HG03066 (cell line): ENCODE measurements around the gene CCDC74A.
"Not testable (repeated sequence)": the region's sequence is repeated elsewhere in the genome, so short reads cannot be mapped to it uniquely, and the experiment has no call there.

Experiments
- ATAC-seq: cut with Tn5 transposase; IDR thresholded peaks from one replicate; pipeline ENCODE4 v1.9.1; 2021; ENCODE audit warnings: low read depth; ENCODE audit not compliant: unreplicated experiment

The CCDC74A gene

DNA sequence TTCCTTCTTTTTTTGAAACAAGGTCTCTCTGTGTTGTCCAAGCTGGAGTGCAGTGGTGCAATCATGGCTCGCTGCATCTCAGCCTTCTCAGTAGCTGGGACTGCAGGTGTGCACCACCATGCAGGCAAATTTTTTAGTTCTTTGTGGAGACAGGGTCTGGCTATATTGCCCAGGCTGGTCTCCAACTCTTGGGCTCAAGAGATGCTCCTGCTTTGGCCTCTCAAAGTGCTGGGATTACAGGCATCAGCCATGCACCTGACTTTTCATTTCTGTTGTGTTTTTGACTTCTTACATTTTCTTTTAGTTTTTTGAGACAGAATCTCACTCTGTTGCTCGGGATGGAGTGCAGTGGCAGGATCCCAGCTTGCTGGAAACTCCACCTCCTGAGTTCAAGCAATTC is 2.4 kb upstream of the CCDC74A start:
- ATAC-seq, result not testable (repeated sequence)

DNA sequence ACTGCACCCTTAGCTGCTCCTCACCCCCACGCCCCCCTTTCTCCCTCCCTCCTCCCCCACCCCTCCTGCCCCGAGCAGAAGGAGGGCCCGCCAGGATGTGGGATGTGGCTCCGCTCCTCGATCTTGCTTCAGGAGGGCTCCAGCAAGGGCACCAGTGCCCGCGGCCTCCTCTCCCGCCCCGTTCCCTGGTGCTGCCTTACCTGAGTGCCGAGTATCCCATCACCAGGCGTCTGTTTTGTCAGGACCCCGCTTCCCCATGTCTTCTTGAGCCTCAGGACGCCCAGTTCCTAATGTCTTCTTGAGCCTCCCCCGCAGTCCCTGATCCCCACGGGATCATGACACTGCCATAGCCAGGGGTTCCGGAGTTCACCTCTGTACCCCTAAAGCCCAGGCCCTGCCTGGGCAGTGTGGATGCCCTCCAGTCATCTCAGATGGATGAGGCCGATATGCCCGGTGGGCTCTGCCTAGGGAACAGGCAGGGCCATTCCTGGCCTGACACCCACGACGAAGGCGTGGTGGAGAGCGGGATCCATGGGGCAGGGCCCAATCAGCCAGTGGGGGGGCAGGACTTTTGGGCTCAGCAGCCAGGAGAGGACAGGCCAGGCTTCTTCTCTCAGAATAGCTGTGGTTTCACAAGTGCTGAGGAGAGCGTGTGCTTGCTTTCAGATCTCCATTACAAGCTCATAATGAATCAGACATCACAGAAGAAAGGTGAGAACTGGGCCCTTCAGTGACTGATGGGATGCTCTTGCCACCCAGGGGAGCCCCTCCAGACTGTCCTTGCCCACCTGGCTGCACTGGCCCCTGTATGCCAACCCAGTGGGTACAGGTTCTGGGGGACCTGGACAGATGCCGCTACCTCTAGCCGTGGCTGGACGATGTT is 1.5 kb downstream of the CCDC74A start:
- peak; percentile 57 for ATAC-seq

GRCh38 chr2:131529864-131530445 is 2.3 kb downstream of the CCDC74A start:
- ATAC-seq, result not testable (repeated sequence)

GRCh38 chr2:131530626-131531344 is 3.1 kb downstream of the CCDC74A start:
- not testable (repeated sequence) for ATAC-seq

- ATAC-seq, result not testable (repeated sequence)
Measured at GRCh38 chr2:131531547-131532185, 4.0 kb downstream of the CCDC74A start.

GRCh38 chr2:131532723-131533608 is 5.3 kb downstream of the CCDC74A start:
- not testable (repeated sequence) for ATAC-seq

- ATAC-seq, result not testable (repeated sequence)
Measured at GRCh38 chr2:131533609-131534316, 6.1 kb downstream of the CCDC74A start.

DNA sequence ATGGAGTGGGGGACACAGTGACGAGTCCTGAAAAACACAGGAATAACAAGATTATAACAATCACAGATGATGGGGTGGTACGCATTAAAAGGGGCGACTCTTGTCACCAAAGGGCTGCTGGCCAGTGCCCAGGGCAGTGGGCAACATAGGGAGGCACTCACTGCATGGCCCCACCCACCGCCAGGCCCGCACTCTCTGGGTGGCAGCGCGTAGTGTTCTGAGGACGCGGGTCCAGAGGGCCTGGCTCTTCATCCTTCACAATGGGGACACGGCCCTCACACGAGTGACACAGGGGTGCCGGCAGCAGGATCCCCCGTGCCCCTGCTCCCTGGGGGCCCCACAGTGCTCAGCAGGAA is 6.6 kb downstream of the CCDC74A start:
- ATAC-seq, result not testable (repeated sequence)

DNA sequence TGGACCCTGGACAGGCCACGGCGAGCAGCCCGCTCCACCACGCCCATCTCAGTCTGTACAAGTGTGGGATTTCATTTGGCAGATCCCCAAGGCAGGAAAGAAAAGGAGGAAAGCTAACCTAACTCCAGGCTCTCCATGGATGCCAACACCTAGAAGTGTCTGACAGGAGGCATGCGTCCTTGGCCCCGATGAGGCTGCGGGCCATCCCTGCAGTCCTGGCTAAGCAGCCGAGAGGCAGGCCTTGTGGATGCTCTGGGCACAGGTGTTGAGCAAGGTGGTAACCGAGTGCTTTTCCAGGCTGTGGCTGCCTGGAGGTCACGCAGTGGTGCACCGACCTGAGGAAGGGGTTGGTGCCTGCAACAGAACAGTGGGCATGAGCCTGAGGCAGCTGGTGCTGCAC is 7.3 kb downstream of the CCDC74A start:
- not testable (repeated sequence) for ATAC-seq

GRCh38 chr2:131535526-131535925 is 7.8 kb downstream of the CCDC74A start:
- no peak for ATAC-seq

DNA sequence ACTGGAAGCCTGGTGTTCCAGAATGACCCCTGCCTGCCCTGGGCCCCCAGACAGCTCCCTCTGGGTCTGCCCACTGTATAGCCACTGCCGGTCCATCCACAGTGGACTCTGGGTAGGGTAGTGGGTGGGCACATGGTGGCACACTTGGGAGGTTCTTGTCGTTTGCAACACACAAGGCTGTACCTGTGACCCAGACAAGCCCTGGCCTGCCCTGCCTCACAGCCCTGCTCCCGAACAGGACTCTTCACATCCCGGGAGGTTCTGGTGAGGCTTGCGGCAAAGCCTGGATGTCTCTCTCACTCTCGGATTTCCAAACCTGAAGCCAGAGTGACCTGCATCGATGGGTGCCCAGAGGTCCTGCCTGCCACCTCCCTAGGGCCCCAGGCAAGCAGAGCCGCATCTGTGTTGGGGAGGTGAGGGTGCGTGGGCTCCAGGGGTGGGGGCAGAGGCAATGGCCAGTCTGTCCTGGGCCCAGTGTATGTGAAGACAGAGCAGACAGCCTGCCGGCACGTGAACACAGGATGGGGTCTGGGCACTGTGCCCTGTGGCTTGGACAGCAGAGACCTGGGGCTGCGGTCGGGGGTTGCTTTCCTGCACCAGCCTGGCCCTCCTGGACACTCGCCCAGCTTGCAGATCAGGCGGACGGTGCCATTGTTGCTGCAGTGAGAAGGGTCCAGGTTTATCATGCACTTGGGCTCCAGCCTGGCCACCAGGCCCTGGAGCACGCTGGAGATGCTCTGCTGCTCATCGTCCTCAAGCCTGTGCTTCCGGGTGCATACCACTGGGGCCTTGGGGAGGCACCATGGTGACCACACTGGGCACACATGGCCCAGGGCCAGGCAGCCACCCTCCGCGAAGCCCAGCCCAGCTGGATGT is 8.5 kb downstream of the CCDC74A start:
- ATAC-seq, result not testable (repeated sequence)

GRCh38 chr2:131536841-131537240 is 9.2 kb downstream of the CCDC74A start:
- not testable (repeated sequence) for ATAC-seq

GRCh38 chr2:131538856-131539255 is 11.2 kb downstream of the CCDC74A start:
- not testable (repeated sequence) for ATAC-seq

GRCh38 chr2:131542438-131543384 is 15.0 kb downstream of the CCDC74A start:
- ATAC-seq, result no peak

DNA sequence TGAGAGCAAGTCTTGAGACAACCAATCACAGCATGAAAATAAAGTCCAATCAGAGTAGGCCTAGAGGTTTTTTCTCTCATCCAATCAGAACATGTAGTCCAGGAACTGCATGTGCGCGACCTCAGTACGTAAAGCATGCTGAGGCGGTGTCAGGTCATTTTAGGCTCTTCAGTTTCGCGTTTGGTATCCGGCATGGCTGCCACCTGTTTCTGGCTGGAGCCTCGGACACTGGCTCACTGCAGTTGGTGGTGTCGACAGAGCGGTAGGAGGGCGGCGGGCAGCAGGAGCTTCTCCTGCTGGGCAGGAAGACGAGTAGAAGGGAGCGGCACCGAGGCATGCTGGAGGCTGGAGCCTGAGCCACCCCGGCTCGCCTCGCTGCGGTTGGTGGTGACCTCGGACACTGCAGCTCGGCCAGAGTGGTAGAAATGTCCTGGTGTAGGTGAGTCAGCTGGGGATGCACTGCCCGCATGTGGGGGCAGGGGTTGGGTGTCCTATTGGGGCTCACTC is 15.8 kb downstream of the CCDC74A start:
- ATAC-seq, result no peak

DNA sequence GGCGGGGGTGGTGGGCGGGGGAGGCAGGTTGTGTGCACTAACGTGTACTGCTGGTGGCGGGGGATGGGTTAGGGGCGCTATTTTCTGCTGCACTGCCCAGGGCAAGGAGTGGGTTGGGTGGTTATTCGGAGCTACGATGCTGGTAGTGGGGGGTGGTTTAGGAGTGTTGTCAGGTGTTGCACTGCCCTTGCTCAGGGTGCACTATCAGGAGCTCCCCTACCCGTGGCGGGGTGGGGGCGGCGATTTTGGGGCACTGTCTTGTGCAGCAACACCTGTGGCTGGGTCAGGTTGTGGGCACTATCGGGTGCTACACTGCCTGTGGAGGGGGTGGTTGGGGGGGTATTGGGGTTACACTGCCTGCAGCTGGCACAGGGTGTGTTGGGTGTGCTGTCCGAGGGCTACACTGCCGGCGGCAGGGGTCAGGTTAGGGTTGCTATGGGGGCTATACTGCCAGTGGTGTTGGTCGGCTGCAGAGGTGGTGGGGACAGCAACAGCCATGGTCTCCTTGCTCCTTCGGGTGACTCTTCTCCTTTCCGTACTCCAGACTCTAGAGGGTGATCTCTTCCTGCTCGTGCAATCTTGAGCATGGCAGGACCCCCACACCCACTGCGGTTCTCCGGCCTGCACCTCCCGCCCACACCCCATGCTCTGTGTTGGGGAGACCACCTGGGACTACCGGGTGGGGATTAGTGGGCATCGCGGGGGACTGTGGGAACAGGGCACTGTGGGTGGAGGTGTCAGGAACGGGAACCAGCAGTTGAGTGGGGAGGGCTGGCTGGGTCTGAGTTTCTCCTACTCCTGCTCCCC is 16.5 kb downstream of the CCDC74A start:
- not testable (repeated sequence) for ATAC-seq
